NCI-H510A treated with DMSO at 0.1 percent for 48 hours (cell line): ENCODE data around the gene SPOUT1.
"Not testable (repeated sequence)": the region's sequence is repeated elsewhere in the genome, so short reads cannot be mapped to it uniquely, and the experiment has no call there.

Experiments used
- DNase-seq: peaks from one replicate; lab custom pipeline; 2025; lab: John Stamatoyannopoulos, UW

Gene SPOUT1

DNA sequence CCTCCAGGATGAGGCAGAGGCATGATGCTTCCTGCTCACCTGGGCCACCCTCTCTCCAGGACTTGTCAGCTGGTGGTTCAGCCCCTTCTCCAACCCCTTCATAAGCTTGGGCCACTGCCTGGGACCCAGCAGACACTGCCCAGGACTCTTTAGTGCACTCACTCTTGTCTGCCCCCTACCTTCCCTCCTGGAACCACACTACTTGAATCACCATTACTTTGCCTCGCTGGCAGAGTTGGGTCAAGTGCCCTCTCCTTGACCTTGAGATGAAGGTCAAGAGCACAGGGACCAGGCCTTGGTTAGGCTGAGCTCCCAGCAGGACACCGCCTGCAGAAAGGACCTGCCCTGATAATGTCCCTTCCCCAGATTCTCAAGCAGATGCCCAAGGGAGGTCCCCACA lies 19.8 kb downstream of the SPOUT1 start:
- DNase-seq = no peak

DNA sequence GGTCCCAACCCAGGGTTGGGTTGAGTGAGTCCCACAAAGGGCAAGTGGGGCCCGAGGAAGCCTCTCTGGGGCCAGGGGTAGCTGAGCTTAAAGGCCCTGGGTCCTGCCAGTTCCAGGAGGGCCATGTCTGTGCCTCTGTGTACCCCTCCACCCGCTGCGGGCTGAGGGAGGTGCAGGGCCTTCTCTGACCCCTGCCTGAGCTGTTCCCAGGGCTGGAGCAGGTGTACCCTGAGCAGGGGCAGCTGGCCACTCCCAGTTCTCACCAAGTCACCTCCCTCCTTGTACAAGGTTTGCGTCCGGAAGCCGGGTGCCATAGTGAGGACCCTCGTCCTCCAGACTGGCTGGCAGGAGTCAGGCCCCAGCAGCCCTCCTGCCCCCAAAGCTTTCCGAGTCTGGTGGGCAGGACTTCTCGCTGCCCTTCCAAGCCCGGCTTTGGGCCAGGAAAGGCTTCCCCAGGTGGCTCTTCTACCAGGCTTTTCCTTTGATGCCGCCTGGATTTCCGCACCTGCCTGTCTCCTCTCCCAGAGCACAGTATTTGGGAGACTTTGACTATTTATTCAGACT lies 20.5 kb downstream of the SPOUT1 start:
- no peak for DNase-seq

DNA sequence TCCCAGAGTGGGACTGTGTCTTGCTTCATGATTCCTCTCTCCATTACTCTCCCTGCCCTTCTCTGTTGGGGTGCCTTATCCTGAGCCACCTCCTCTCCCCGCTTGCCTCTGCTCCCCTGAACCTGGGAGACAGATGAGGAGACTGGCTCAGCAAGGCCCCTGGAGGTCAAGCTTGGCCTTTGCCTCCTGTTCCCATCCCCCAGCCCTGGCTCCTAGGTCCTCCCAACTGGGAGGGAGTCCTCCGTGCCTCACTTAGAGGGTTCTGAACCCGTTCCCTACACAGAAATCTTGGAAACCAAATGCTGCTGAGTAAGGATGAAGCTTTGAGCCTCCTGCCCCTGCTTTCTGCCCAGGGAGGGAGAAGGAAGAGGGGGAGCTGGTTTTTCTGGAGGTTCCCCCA lies 21.1 kb downstream of the SPOUT1 start:
- DNase-seq = no peak

DNA sequence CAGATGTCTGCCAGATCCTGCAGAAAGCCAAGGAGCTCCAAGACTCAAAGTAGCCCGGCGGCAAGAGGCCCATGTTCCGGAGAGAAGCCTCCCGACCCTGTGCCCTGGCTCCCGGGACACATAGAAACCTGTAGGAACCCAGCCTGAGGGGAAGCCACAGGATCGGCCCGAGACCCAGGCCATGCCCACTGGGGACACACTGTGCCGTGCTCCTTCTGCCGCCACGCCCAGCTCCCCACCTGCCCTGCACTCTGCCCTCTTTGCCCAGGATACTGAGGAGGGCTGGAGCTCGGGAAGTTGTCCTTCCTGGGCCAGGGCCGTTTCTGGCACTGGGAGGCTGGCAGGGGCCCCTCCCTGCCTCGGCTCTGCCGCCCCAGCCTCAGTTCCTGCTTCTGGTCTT lies 21.8 kb downstream of the SPOUT1 start:
- no peak for DNase-seq

DNA sequence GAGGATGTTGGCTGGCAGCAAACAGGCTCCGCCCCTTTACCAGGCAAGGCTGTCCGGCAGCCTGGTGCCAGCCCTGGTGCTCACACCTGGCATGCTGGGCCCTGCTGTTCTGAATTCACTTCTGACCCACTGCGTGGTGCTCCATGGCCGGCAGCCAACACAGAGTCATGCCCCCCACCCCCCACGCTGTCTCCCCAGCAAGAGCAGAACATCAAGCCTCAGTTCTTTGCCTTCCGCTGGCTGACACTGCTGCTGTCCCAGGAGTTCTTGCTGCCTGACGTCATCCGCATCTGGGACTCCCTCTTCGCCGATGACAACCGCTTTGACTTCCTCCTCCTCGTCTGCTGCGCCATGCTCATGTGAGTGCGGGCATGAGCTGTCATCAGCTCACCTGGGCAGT lies 23.9 kb downstream of the SPOUT1 start:
- DNase-seq = no peak

DNA sequence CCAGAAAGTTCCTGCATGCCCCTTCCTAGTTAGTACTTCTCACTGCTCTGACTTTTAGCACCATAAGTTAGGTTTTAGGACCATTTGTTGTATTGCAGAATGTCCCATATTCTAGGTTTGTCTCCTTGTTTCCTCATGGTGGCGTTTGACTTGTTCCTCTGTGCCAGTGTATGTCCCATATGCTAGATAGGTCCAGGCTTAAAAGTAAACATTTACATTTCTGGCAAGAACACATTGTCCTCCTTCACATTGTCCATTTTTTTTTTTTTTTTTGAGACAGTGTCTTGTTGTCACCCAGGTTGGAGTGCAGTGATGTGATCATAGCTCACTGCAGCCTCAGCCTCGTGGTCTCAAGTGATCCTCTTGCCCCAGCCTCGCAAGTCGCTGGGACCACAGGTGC lies 27.1 kb downstream of the SPOUT1 start:
- DNase-seq = no peak

DNA sequence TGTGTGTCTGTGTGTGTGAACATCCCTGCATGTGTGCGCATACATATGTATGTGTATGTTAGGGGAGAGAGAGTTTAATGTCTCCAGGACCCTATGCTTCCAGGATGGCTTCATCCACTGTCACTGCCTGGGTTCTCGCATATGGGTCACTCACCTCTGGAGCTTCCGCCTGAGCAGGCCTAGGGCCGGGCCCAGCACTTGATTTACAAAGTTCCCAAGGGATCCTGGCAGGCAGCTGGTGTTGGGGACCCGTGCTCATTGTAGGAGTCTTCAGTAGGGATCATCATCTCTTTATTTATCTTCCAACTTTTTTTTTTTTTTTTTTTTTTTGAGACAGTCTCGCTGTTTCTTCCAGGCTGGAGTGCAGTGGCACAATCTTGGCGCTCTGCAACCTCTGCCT lies 29.5 kb downstream of the SPOUT1 start:
- DNase-seq = no peak

DNA sequence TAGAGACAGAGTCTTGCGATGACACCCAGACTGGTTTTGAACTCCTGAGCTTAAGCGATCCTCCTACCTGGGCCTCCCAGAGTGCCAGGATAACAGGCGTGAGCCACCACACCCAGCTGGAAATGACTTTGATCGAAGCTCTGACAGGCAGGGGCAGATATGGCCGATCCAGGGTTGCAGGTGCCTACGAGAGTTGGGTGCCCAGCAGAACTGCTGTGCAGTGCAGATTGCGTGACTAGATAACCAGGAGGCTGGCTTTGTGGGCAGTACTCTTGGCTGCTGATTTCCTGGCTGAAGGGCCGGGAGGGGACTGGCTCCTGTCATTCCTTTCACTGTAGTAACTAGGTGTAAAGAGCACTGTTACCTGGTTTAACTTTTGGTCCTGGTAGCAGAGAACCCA lies 30.7 kb downstream of the SPOUT1 start:
- no peak for DNase-seq

DNA sequence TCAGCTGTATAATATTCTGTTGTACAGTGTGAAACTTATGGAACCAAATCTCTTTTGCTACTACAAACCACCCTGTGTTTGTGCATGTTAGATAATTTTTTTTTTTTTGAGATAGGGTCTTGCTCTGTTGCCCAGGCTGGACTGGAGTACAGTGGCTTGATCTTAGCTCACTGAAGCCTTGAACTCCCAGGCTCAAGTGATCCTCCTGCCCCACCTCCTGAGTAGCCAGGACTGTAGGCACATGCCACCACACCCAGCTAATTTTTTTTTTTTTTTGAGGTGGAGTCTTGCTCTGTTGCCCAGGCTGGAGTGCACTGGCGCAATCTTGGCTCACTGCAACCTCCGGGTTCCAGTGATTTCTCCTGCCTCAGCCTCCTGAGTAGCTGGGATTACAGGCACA lies 34.6 kb downstream of the SPOUT1 start:
- not testable (repeated sequence) for DNase-seq

DNA sequence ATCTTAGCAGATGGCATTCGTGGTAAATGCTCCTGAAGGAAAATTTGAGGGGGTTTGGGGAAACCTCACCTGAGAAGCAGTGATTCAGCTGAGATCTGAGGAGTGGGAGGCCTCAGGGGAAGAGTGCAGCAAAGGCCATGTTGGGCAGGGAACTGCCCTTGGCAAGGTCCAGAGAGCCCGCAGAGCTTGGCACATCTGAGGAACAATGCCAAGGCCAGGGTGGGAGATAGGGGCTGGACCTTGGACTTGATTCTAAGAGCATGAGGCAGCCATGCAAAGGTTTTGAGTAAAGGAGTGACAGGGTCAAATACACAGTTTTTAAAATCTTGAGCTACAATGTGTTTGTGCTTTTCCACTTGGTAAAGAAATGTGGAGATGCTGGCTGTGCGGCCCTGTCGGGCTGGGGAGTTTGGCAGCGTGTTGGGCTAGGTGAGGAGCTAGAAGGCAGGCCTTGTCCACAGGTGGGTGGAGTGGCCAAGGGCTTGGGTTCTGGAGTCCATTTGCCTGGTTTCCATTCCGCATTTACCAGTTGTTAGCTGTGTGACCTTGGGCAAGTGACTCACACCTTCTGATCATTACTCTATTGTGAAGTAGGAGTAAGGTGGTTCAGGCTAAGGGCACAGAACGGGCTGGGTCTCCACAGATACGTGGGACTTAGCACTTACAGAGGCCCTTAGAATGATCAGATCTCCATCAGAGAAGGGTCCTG lies 36.5 kb downstream of the SPOUT1 start:
- no peak for DNase-seq

DNA sequence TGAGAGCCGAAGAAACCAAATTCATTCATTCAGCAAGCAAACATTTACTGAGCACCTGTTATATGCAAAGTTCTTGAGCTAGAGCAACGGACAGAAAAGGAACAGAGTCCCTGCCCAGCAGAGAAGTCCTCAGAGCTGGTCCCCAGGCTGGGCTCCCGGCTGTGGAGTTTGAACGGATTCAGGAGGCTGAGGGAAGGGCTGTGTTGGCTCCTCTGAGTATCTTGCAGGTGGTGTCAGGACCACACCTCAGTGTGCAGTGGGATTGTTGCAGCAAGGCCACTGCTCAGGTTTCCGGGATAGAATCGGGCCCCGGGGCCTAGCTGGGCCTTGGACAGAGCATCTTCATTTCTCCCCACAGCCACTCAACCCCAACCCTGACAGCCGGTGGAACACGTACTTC lies 37.5 kb downstream of the SPOUT1 start:
- no peak for DNase-seq

DNA sequence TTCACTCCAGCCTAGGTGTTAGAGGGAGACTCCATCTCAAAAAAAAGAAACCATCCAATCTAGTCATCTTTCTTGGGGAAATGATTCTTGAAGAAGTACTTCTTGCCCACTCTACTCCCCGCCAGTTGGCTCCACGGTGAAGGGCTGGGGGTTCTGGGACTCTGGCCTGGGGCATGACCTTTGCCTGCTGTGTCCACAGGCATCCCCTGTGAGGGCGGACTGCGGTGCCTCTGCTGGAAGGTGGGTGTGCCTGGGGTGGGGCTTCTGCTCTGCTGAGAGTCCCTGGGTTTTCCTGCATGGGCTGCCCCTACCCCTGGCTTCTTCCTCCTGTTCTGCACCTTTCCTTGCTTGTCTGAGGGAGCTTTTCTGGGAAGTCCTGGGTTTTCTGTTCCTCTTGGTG lies 39.1 kb downstream of the SPOUT1 start:
- no peak for DNase-seq

DNA sequence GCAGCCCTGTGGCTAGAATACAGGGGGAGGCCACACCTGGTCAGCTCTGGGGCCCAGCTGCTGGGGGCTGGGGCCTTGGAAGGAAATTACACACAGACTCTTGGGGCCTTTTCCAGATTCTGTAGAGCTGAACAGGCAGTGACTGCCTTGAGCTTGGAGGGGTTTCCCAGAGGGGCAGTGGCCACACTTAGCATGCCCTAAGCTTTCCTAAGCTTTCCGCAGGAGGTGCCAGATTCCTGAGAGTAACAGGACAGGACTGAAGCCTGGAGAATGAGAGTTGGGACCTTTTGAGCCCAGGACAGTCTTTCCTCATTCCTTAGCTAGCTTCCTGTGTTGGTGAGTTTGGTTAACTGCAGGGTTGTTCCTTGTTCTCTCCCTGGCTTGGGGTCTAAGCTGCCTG lies 41.1 kb downstream of the SPOUT1 start:
- no peak for DNase-seq

DNA sequence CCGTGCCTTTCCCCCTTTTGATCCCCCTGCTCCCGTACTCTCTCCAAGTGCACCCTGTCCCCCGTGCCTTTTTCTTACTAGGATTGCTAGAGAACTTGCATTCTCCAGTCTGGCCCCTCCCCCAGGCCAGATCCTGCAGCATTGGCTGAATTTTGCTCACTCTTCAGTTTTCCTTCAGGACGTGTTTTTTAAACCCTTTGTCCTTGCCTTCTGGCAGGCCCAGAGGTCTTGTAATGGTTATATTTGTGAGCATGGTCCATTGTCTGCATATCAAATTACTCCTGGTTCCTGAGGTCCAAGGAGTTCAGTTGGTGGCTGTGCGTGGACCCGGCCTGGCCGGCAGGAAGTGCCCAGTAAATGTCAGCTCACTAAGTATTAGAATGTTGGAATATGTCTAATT lies 41.9 kb downstream of the SPOUT1 start:
- DNase-seq = no peak

DNA sequence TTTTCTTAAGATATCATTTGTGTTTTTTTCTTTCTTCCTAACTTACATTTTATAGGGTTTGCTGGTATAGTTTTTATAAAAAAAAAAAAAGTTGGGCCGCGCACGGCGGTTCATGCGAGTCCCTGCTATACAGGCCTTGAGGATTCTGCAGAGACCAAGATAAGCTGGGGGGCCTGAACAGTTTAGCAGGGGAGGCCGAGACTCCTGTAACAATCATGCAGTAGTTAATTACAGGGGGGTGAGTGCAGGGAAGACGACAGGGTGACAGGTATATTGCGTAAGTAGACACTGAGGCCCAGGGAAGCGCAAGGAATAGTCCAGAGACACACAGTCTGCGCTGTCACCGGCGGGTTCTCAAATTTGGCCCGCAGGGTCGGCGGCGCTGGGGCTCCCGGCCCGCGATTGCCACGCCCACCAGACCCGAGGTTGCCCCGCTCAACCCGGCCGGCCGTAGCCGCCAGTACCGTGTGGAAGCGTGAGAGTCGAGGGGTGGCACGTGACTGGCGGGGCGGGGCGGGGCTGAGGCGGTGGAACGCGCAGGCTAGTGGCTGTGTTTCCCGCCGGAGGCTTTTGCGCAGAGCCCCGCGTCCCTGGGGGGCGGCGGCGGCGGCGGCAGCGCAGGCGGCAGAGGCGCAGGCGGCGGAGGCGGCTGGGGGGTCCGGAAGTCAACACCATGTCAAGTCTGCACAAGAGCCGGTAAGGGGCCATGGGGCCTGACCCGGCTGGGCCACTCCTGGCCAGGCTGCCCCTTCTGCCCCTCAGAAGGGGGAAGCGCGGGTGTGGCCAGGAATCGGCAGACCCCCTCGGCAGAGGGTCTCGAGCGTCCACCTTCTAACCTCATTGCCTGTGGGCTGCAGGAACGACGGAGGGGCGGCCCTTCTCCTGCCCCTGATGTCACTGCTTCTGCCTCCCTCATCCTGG lies 42.7 kb downstream of the SPOUT1 start, which contains the start of gene TBC1D13:
Gene TBC1D13 (plus strand): TSS at position 573 of the 921 bp plus-strand sequence. CDS start 101 bp downstream, at position 674.
- peak; percentile 85 for DNase-seq

DNA sequence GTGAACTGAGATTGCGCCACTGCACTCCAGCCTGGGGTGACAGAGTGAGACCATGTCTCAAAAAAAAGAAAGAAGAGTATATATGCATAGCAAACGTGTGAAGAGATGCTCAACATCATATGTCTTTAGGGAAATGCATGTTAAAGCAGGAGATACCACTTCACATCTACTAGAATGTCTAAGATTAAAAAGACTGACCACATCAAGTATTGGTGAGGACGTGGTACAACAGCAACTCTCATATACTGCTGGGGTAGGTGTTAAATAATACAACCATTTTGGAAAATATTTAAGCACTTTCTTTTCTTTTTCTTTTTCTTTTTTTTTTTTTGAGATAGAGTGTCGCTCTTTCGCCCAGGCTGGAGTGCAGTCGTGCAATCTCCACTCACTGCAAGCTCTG lies 44.2 kb downstream of the SPOUT1 start:
- DNase-seq = no peak

DNA sequence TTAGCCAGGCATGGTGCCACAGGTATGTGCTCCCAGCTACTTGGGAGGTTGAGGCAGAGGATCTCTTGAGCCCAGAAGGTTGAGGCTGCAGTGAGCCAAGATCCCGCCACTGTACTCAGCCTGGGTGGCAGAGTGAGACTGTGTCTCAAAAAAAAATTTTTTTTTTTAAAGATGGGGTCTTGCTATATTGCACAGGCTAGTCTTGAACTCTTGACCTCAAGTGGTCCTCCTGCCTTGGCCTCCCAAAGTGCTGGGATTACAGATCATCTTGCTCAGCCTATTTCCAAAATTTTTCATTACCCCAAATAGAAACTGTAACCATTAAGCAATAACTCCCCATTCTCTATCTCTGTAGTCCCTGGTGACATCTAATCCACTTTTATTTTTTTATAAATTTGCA lies 46.9 kb downstream of the SPOUT1 start:
- DNase-seq = no peak

DNA sequence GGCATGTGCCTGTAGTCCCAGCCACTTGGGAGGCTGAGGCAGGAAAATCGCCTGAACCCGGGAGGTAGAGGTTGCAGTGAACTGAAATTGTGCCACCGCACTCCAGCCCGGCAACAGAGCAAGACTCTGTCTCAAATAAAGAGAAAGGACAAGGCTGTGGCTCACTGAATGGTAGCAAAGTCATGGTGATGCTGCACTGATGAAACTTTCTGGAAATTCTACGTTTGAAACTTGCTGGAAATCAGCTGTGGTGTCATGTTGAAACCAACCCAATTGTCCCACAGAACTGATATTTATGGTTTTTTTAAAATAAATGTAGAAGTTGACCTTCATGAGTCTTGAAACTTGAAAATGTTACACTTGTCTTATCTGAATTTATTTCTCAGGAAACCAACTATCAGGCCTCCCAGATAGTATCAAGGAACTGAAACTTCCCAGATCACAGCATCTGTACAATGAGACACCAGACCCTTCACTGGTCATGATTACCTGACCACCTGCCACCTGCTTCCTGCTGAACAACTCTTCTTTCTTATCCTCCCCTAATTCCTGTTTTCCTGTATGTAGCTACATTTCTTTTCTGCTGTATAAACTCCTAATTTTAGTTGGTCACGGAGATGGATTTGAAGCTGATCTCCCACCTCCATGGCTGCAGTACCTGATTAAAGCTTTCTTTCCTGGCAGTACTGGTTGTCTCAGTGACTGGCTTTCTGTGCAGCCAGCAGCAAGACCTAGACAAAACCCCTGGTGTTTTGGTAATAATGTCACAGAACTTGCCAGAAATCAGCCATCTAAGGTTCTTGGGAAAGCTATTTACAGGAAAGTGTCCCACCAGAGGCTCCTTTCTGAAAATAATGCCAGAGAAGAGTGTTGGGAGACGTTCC lies 48.2 kb downstream of the SPOUT1 start:
- no peak for DNase-seq

DNA sequence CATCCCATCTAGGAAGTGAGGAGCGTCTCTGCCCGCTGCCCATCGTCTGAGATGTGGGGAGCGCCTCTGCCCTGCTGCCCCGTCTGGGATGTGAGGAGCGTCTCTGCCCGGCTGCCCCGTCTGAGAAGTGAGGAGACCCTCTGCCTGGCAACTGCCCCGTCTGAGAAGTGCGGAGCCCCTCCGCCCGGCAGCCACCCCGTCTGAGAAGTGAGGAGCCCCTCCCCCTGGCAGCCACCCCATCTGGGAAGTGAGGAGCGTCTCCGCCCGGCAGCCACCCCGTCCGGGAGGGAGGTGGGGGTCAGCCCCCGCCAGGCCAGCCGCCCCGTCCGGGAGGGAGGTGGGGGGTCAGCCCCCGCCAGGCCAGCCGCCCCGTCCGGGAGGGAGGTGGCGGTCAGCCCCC lies 49.5 kb downstream of the SPOUT1 start:
- not testable (repeated sequence) for DNase-seq

DNA sequence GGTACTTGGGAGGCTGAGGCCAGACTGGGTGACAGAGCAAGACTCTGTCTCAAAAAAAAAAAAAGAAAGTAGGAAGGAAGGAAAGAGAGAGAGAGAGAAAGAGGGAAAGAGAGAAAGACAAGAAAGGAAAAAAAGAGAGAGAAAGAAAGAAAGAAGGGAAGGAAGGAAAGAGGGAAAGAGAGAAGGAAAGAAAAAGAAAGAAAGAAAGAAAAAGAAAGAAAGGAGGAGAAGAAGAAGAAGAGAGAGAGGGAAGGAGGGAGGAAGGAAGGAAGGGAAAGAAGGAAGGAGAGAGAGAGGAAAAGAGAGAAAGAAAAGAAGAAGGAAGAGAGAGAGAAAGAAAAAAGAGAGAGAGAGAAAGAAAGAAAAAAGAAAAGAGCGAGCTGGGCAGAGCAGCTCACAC lies 54.8 kb downstream of the SPOUT1 start:
- DNase-seq = no peak

DNA sequence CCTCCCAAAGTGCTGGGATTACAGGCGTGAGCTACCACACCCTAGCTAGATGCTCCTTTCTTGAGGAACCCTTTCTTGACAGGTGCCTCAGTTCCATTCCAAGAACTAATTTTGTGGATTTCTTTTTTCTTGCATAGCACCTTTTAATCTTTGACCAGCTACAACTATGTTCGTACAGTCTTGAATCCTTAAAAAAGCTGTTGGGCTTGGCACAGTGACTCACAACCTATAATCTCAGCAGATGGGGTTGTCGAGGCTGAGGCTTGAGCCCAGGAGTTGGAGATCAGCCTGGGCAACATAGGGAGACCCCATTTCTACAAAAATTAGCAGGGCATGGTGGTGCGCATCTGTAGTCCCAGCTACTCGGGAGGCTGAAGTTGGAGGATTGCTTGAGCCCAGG lies 56.5 kb downstream of the SPOUT1 start:
- DNase-seq = no peak
